SK-N-SH treated with all-trans-retinoic acid at 6 μM for 48 hours (cell line): Measurements from ENCODE around the gene SCYL1.

ENCODE experiments used
- ATAC-seq: fragments of 200-7000 bp; cut with Tn5 transposase; 3 replicates; pipeline ENCODE4 v1.9.1; 2020; ENCODE audit warnings: mild to moderate bottlenecking, moderate library complexity
- ARNTL ChIP-seq: fragments of 450-650 bp; formaldehyde crosslinking; IDR thresholded peaks from 2 replicates; pipeline ENCODE4 v1.5.0; 2020; ENCODE audit warnings: low read depth, mild to moderate bottlenecking, moderate library complexity, borderline replicate concordance
- CREB5 ChIP-seq: fragments of 250-450 bp; sonication (Bioruptor Pico); IDR thresholded peaks from 2 replicates; pipeline ENCODE4 v1.5.1; 2020; ENCODE audit warnings: low read depth, mild to moderate bottlenecking, moderate library complexity
- CSDC2 ChIP-seq: fragments of 250-450 bp; sonication (Bioruptor Pico); IDR thresholded peaks from 2 replicates; pipeline ENCODE4 v1.5.0; 2020; ENCODE audit warnings: mild to moderate bottlenecking, moderate library complexity
- CSRNP3 ChIP-seq: fragments of 250-450 bp; sonication (Bioruptor Pico); IDR thresholded peaks from 2 replicates; pipeline ENCODE4 v1.5.1; 2021; ENCODE audit warnings: mild to moderate bottlenecking, moderate library complexity
- ESRRG ChIP-seq: fragments of 250-450 bp; sonication (Bioruptor Pico); IDR thresholded peaks from 2 replicates; pipeline ENCODE4 v1.6.1; 2021; ENCODE audit warnings: mild to moderate bottlenecking
- GLIS3 ChIP-seq: fragments of 250-450 bp; sonication (Bioruptor Pico); IDR thresholded peaks from 2 replicates; pipeline ENCODE4 v1.5.0; 2020; ENCODE audit warnings: mild to moderate bottlenecking, moderate library complexity
- OSR1 ChIP-seq: fragments of 250-450 bp; sonication (Bioruptor Pico); IDR thresholded peaks from 2 replicates; pipeline ENCODE4 v1.8.0; 2022; ENCODE audit warnings: moderate library complexity, mild to moderate bottlenecking, inconsistent platforms
- POU6F1 ChIP-seq: fragments of 250-450 bp; sonication (Bioruptor Pico); IDR thresholded peaks from 2 replicates; pipeline ENCODE4 v1.8.0; 2021; ENCODE audit warnings: low read depth, mild to moderate bottlenecking, moderate library complexity, borderline replicate concordance
- PPARA ChIP-seq: fragments of 250-450 bp; sonication (Bioruptor Pico); IDR thresholded peaks from 2 replicates; pipeline ENCODE4 v1.5.0; 2020; ENCODE audit warnings: mild to moderate bottlenecking, borderline replicate concordance
- SNAI2 ChIP-seq: fragments of 250-450 bp; sonication (Bioruptor Pico); IDR thresholded peaks from 2 replicates; pipeline ENCODE4 v1.5.0; 2020; ENCODE audit warnings: mild to moderate bottlenecking, moderate library complexity
- TCF4 ChIP-seq: fragments of 250-450 bp; sonication (Bioruptor Pico); IDR thresholded peaks from 2 replicates; pipeline ENCODE4 v1.8.0; 2021; ENCODE audit warnings: mild to moderate bottlenecking, moderate library complexity, borderline replicate concordance
- TOX ChIP-seq: fragments of 250-450 bp; sonication (Bioruptor Pico); IDR thresholded peaks from 2 replicates; pipeline ENCODE4 v1.8.0; 2021; ENCODE audit warnings: mild to moderate bottlenecking, moderate library complexity, borderline replicate concordance
- ZC3H10 ChIP-seq: fragments of 250-450 bp; sonication (Bioruptor Pico); IDR thresholded peaks from 2 replicates; pipeline ENCODE4 v1.5.1; 2021; ENCODE audit warnings: mild to moderate bottlenecking, moderate library complexity
- ZFP3 ChIP-seq: fragments of 250-450 bp; sonication (Bioruptor Pico); IDR thresholded peaks from 2 replicates; pipeline ENCODE4 v1.5.0; 2020; ENCODE audit warnings: mild to moderate bottlenecking, moderate library complexity
- ZFP30 ChIP-seq: fragments of 450-650 bp; formaldehyde crosslinking; IDR thresholded peaks from 2 replicates; pipeline ENCODE4 v1.5.0; 2022; ENCODE audit warnings: mild to moderate bottlenecking, moderate library complexity
- ZNF565 ChIP-seq: fragments of 450-650 bp; formaldehyde crosslinking; conservative IDR thresholded peaks from 2 replicates; pipeline ENCODE4 v1.5.0; 2020; ENCODE audit warnings: low read depth, mild to moderate bottlenecking, moderate library complexity
- ZNF70 ChIP-seq: fragments of 450-650 bp; formaldehyde crosslinking; IDR thresholded peaks from 2 replicates; pipeline ENCODE4 v1.5.0; 2020; ENCODE audit warnings: mild to moderate bottlenecking, moderate library complexity
- ZNF8 ChIP-seq: fragments of 450-650 bp; formaldehyde crosslinking; IDR thresholded peaks from 2 replicates; pipeline ENCODE4 v1.5.0; 2020; ENCODE audit warnings: mild to moderate bottlenecking, moderate library complexity
- TF ChIP-seq, protein P1 (sequence below): fragments of 250-450 bp; sonication (Bioruptor Pico); IDR thresholded peaks from 2 replicates; pipeline ENCODE4 v1.8.0; 2020; ENCODE audit warnings: mild to moderate bottlenecking, moderate library complexity, borderline replicate concordance
- TF ChIP-seq, protein P2 (sequence below): fragments of 250-450 bp; sonication (Bioruptor Pico); IDR thresholded peaks from 2 replicates; pipeline ENCODE4 v1.5.0; 2020; ENCODE audit warnings: mild to moderate bottlenecking, moderate library complexity

SCYL1 gene

GRCh38 chr11:65574109-65574810 is 49.4 kb downstream of the SCYL1 start:
- ATAC-seq, result peak; percentile 30
- no peak for TF ChIP-seq ZNF565 (CRISPR knock-in tag)
- TF ChIP-seq OSR1, result no peak
- no peak for TF ChIP-seq GLIS3 (CRISPR knock-in tag)
- TF ChIP-seq ZFP30 (CRISPR knock-in tag), result no peak
- TF ChIP-seq CREB5 (CRISPR knock-in tag), result no peak
- TF ChIP-seq SNAI2 (CRISPR knock-in tag), result no peak
- TF ChIP-seq, protein P1, sequence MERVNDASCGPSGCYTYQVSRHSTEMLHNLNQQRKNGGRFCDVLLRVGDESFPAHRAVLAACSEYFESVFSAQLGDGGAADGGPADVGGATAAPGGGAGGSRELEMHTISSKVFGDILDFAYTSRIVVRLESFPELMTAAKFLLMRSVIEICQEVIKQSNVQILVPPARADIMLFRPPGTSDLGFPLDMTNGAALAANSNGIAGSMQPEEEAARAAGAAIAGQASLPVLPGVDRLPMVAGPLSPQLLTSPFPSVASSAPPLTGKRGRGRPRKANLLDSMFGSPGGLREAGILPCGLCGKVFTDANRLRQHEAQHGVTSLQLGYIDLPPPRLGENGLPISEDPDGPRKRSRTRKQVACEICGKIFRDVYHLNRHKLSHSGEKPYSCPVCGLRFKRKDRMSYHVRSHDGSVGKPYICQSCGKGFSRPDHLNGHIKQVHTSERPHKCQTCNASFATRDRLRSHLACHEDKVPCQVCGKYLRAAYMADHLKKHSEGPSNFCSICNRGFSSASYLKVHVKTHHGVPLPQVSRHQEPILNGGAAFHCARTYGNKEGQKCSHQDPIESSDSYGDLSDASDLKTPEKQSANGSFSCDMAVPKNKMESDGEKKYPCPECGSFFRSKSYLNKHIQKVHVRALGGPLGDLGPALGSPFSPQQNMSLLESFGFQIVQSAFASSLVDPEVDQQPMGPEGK (CRISPR knock-in tag), result no peak
- TF ChIP-seq ZNF8 (CRISPR knock-in tag), result no peak
- TF ChIP-seq ZFP3 (CRISPR knock-in tag), result no peak
- TF ChIP-seq TCF4, result no peak
- TF ChIP-seq, protein P2, sequence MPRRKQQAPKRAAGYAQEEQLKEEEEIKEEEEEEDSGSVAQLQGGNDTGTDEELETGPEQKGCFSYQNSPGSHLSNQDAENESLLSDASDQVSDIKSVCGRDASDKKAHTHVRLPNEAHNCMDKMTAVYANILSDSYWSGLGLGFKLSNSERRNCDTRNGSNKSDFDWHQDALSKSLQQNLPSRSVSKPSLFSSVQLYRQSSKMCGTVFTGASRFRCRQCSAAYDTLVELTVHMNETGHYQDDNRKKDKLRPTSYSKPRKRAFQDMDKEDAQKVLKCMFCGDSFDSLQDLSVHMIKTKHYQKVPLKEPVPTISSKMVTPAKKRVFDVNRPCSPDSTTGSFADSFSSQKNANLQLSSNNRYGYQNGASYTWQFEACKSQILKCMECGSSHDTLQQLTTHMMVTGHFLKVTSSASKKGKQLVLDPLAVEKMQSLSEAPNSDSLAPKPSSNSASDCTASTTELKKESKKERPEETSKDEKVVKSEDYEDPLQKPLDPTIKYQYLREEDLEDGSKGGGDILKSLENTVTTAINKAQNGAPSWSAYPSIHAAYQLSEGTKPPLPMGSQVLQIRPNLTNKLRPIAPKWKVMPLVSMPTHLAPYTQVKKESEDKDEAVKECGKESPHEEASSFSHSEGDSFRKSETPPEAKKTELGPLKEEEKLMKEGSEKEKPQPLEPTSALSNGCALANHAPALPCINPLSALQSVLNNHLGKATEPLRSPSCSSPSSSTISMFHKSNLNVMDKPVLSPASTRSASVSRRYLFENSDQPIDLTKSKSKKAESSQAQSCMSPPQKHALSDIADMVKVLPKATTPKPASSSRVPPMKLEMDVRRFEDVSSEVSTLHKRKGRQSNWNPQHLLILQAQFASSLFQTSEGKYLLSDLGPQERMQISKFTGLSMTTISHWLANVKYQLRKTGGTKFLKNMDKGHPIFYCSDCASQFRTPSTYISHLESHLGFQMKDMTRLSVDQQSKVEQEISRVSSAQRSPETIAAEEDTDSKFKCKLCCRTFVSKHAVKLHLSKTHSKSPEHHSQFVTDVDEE (CRISPR knock-in tag), result no peak
- no peak for TF ChIP-seq ZNF70 (CRISPR knock-in tag)
- TF ChIP-seq PPARA (CRISPR knock-in tag), result no peak
- no peak for TF ChIP-seq CSRNP3
- TF ChIP-seq TOX (CRISPR knock-in tag), result no peak
- no peak for TF ChIP-seq POU6F1 (CRISPR knock-in tag)
- no peak for TF ChIP-seq ESRRG
- no peak for TF ChIP-seq ARNTL (CRISPR knock-in tag)
- no peak for TF ChIP-seq CSDC2 (CRISPR knock-in tag)
- TF ChIP-seq, all 23 proteins: peak for 0

- TF ChIP-seq GLIS3 (CRISPR knock-in tag), result no peak
- TF ChIP-seq CSRNP3, result peak; percentile 64; the same call in 1 of the 2 replicates
- TF ChIP-seq, protein P2 (CRISPR knock-in tag), result no peak
- no peak for TF ChIP-seq ZC3H10
- no peak for ATAC-seq
Measured at GRCh38 chr11:65574811-65575567, 50.1 kb downstream of the SCYL1 start.
